Mucosa of gallbladder (tissue), 1 donor: ENCODE results near the gene SDK1. TPM values are rescaled to one million over a fixed set of nuclear protein-coding genes. Genes with fewer than 3 reads are reported as not detected.

Experiments
- DNase-seq: peaks from one replicate; pipeline ENCODE4 v3.0.0-alpha.2; 2020; ENCODE audit warnings: low spot score
- total RNA-seq: library from RNA; stranded (reverse); gene quantifications from one replicate; pipeline ENCODE4 v1.2.1, GENCODE V29; 2021
- donor health status: DM: no; HTN: no; CAD: no.

Gene SDK1
- total RNA-seq, 1 donor from 2014 or later = 6.6 TPM

GRCh38 chr7:3981281-3981680 is 680.2 kb downstream of the SDK1 start:
- no peak for DNase-seq

DNA sequence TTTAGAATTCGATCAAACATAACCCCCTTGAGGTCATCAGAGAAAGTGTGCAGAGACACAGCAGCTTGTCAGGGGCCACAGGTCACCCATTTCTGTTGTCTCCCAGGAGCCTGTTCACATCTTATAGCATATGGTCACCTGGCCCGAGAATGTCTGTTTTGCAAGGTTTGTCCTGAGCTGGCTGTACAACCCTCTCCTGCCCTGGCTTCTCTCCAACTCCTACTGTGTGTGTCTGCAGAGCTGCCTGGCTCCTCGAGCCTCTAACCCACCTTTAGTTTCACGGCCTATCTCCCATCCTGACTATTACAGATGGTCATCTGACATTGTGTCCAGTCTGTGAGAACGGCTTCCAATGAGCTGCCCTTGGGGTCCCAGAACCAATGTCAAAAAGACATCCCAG is 683.4 kb downstream of the SDK1 start:
- no peak for DNase-seq

DNA sequence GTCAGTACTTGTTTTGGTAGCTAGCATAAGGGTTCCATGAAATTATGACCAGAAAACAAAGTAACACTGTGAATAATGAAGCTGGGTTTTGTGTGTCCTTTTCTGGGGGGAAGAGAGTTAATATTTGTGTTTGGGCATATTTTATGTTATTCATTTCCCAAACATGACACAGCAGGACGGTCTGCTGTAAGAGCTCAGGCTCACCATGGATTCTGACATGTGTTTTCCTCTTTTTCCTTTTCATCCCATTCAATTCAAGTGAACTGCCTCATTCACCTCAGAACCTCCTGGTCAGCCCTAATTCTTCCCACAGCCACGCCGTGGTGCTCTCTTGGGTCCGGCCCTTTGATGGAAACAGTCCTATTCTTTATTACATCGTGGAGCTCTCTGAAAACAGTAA is 685.9 kb downstream of the SDK1 start:
- DNase-seq = no peak

- no peak for DNase-seq
Measured at GRCh38 chr7:3987426-3987927, 686.4 kb downstream of the SDK1 start.

DNA sequence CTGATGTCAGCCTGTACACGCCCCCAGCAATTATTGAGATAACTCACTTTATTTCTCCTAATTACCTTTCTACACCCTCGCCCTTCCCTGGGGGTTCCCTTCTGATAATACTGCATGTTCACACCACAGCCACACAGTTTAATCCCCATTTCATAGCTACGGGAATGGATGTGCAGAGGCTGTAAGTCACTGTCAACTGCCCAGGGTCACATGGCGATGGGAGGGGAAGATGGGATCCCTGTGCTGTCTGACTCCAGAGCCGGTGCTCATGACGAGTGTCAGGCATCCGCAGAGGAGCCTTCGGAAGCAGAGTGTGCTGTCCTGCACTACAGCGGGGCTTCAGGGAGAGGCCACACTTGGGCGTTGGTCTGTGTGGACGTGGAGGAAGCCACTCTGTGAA is 688.7 kb downstream of the SDK1 start:
- DNase-seq = no peak

DNA sequence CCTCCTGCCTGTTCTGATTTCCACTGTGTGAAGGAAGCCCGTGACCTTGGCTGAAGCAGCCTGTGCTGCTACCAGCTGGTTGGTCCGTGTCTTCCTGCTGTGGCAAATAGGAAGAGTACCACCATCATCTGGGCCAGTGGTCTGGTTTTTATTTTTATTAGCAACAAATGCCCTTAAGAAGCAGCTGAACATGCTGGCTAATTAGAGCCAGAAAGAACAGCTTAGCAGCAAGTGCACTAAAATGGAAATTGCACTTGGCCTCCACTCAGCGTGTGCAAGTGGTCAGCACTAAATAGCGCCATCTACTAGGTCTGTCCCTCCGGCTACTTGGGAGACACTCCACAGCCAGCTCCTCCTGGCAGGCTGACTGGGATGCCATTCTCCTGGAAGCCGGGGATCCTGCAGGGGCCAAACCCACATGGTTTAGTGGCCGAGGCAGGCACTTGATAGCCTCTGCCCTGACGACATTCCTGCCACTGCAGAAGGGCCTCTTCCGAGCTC is 690.7 kb downstream of the SDK1 start:
- DNase-seq = no peak

DNA sequence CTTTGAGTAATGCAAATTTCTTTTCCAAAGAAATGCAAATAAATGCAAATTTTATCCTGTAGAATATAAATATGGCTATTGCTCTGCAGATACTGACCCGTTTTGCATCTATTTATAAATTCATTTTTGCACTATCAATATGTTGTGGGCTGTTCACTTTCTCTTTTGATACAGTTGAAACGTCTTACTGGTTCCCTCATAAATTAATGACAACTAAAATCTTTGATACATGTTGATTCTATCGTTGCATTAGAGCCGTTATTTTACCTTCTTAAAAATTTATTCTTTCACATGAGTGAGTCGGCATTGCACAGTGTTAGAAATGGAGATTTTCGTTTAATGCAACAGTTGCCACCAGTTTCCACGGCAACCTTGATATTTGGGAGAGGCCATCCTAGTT is 691.8 kb downstream of the SDK1 start:
- DNase-seq = no peak

DNA sequence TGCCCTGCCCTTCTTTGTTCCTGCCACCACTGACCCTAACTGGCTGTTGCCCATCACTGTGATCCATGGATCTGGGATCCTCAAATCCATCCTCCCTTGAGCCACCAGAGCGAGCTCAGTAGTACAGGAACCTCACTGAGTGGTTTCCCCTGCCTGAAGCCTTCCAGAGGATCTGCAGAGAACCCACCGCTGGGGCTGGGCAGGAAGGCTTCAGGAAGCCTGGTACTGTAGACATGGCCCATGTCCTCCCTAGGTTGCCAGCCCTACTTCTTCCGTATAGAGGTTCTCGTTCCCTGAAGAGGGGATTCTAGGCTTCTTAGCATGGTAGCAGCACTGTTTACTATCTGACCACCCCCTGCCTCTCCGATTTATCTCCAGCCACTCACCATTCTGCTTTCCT is 693.7 kb downstream of the SDK1 start:
- DNase-seq = no peak

DNA sequence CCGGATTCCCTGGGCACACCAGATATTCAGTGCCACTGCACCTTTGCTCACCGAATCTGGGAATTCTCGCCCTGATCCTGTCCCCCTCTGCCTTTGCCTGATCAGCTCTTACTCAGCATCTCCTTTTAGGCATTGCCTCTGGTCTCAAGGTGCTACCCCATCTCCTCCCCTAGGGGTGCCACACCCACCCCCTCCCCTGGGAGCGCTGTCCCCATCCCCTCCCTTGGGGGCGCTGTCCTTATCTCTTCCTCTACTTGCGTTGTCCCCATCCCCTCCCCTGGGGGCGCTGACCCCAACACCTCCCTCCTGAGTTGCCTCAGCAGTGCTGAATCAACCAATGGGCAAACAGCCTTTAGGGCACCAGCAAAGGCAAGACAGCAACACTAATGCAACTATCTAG is 694.1 kb downstream of the SDK1 start:
- no peak for DNase-seq

DNA sequence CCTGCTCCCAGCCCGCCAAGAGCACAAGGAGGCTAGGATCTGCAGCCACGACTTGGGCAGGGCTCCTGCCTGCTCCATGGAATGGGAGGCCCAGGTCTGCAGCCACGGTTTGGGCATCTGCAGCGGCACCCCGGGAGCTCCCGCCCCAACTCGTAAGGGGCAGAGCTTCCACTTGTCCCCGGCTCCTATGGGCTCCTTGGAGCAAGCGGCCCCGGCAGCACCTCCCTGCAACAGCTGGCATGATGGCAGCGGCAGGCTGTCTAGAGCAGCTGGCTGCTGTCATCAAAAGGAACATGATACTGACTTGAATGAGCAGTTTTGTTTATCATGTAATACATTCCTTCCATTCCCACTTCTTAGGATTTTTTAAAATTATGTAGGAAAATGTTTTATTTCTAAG is 697.0 kb downstream of the SDK1 start:
- DNase-seq = no peak

DNA sequence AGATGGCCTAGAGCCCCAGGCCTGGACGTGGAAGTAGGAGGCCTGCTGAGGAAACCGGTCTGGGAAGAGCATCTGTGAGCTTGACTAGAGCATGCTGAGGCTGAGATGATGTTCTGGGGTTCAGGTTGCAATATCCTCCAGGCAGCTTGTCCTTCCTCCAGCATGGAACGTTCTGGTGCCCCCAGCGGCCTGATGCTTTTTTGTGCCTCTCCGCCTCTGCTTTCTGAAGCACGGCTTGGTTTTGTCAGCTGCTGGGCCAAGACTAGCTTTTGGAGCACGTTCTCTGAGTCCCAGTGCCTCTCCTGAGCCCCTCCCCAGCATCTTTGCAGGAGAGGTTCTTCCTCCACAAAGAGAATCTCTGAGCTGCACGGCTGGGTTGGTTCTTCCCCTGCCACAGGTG is 699.1 kb downstream of the SDK1 start:
- no peak for DNase-seq

DNA sequence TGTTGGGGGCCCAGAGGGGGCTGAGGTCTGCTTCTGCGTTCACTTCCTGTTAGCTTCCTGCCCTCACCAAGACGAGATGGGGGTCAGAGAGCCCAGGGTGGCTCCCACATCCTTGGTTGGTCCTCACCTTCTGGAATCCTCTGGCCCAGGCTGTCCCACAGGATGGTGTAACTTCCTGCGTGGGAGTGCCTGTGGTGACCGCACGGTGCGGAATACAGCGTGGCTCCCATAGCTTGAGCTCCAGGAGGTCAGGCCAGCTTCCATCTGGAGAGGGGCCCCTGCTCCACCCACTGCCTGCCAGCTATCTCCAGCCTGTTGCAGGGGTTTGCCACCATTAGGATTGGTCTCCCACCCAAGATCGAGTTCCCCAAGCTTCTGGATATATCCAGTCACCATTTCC is 699.9 kb downstream of the SDK1 start:
- DNase-seq = no peak

DNA sequence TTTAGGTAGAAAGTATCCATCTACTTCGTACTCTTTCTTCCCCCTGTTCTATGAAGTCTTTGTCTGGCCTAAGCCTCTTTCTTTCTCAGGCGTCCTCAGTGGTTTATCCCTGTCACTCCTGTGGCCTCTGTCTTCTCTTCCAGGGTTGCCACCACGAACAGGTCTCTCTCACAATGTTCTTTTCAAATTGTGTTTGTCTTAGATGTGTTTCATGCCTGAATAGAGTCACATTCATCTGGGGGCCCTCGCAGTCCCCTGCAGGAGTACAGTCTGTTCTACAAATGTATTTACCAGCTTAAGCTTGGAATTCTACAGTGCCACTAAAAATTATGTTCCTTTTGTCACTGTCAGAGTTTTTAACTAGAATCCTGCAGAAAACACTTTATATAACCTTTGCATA is 700.7 kb downstream of the SDK1 start:
- DNase-seq = no peak

DNA sequence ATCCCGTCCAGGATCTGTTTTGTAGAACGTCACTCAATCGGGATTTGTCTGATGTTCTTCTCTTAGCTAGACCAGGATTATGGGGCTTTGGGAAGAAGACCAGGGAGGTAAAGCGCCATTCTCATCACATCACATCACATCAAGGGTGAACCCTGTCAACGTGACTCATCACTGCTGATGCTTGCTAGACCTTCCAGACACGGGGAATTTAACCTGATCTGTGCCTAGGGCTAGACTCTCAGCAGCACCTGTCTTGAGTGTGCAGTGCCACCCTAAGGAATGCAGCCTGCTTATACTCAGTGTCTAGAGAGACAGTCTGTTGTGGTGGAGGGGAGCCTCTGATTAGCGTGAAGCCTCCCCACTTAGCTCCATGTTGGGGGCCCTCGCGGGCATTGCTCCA is 702.5 kb downstream of the SDK1 start:
- DNase-seq = no peak

- DNase-seq = no peak
Measured at GRCh38 chr7:4006687-4007086, 705.6 kb downstream of the SDK1 start.

GRCh38 chr7:4009211-4010060 is 708.4 kb downstream of the SDK1 start:
- DNase-seq = no peak

GRCh38 chr7:4010061-4010605 is 709.1 kb downstream of the SDK1 start:
- no peak for DNase-seq

- no peak for DNase-seq
Measured at GRCh38 chr7:4010923-4011656, 710.0 kb downstream of the SDK1 start.

DNA sequence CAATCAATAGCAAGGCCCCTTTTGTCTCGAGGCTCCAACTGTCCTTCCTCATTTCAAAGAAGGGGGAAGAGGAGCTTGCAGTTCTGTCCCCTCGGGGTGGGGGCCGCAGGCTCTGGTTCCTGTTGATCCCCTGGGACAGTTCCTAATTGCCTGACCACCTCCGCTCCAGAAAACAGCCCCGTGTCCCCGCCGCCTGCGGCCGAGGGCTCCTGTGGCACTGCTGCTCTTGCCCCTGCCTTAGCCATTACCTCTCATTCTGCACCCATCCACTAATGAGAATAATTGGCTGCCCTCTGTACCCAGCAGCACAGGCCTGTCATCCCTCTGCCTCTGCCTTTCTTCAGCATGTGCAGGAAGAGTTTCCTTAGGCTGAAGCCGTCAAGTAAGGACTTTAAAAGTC is 712.7 kb downstream of the SDK1 start:
- no peak for DNase-seq

- no peak for DNase-seq
Measured at GRCh38 chr7:4014346-4015050, 713.4 kb downstream of the SDK1 start.

DNA sequence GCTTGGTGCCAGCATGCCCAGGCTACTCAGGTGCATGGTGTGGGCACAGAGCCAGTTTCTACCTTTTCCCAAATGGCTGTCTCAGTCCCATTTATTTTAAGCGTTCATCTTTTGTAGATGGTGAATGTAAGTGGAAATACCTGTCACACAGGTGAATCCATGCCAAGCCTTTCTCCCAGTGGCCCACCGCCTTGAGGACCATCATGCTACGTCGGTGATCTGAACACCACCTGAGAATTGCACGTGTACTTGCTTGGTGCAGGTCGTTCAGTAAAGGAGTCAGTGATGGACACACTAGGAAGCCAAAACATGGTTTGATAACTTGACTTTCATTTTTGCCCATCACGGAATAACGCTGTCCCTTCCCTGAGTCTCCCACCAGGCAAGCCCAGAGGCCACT is 714.3 kb downstream of the SDK1 start:
- no peak for DNase-seq

- DNase-seq = no peak
Measured at GRCh38 chr7:4015996-4016395, 714.9 kb downstream of the SDK1 start.
